HG02884 (cell line): ENCODE measurements around the gene ATP8B3.

Experiments used
- ATAC-seq: cut with Tn5 transposase; IDR thresholded peaks from one replicate; pipeline ENCODE4 v1.9.1; 2021; ENCODE audit warnings: mild to moderate bottlenecking, moderate library complexity; ENCODE audit not compliant: unreplicated experiment

Gene ATP8B3

GRCh38 chr19:1748115-1748872 lies 63.8 kb downstream of the ATP8B3 start:
- ATAC-seq: no peak

GRCh38 chr19:1747285-1748114 lies 64.6 kb downstream of the ATP8B3 start:
- no peak for ATAC-seq

- no peak for ATAC-seq
Measured at GRCh38 chr19:1746401-1747284, 65.4 kb downstream of the ATP8B3 start.

- no peak for ATAC-seq
Measured at GRCh38 chr19:1745589-1746031, 66.5 kb downstream of the ATP8B3 start.

GRCh38 chr19:1744822-1745563 lies 67.1 kb downstream of the ATP8B3 start:
- no peak for ATAC-seq

- no peak for ATAC-seq
Measured at GRCh38 chr19:1744133-1744665, 67.9 kb downstream of the ATP8B3 start.

- ATAC-seq: no peak
Measured at GRCh38 chr19:1742989-1743696, 68.9 kb downstream of the ATP8B3 start.

GRCh38 chr19:1739960-1740629 lies 72.0 kb downstream of the ATP8B3 start:
- no peak for ATAC-seq

GRCh38 chr19:1736927-1737326 lies 75.1 kb downstream of the ATP8B3 start:
- ATAC-seq: no peak

GRCh38 chr19:1736280-1736679 lies 75.8 kb downstream of the ATP8B3 start:
- no peak for ATAC-seq

GRCh38 chr19:1734321-1734966 lies 77.6 kb downstream of the ATP8B3 start:
- ATAC-seq: no peak
